HUES48 (cell line): ENCODE data around the gene NADK.

Source experiments
- H3K27ac ChIP-seq: one replicate; pipeline ENCODE4 v1.7.0; 2013; ENCODE audit warnings: low read depth, low read length, inconsistent platforms
- H3K27me3 ChIP-seq: 2 replicates; pipeline ENCODE4 v1.6.1; 2013; ENCODE audit warnings: mild to moderate bottlenecking, low read length; ENCODE audit not compliant: control insufficient read depth, insufficient read depth
- H3K36me3 ChIP-seq: 2 replicates; pipeline ENCODE4 v1.6.1; 2013; ENCODE audit warnings: low read length; ENCODE audit not compliant: control insufficient read depth, insufficient read depth
- H3K4me1 ChIP-seq: 2 replicates; pipeline ENCODE4 v1.6.1; 2013; ENCODE audit warnings: mild to moderate bottlenecking, low read length; ENCODE audit not compliant: control insufficient read depth, insufficient read depth
- H3K4me3 ChIP-seq: 2 replicates; pipeline ENCODE4 v1.5.1; 2013; ENCODE audit warnings: mild to moderate bottlenecking, low read depth, low read length
- H3K9ac ChIP-seq: 2 replicates; pipeline ENCODE4 v1.6.1; 2013; ENCODE audit warnings: mild to moderate bottlenecking, low read depth, low read length, moderate library complexity
- H3K9me3 ChIP-seq: 2 replicates; pipeline ENCODE4 v1.6.1; 2013; ENCODE audit warnings: low read length; ENCODE audit not compliant: control insufficient read depth, insufficient read depth

NADK gene, protein sequence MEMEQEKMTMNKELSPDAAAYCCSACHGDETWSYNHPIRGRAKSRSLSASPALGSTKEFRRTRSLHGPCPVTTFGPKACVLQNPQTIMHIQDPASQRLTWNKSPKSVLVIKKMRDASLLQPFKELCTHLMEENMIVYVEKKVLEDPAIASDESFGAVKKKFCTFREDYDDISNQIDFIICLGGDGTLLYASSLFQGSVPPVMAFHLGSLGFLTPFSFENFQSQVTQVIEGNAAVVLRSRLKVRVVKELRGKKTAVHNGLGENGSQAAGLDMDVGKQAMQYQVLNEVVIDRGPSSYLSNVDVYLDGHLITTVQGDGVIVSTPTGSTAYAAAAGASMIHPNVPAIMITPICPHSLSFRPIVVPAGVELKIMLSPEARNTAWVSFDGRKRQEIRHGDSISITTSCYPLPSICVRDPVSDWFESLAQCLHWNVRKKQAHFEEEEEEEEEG

DNA sequence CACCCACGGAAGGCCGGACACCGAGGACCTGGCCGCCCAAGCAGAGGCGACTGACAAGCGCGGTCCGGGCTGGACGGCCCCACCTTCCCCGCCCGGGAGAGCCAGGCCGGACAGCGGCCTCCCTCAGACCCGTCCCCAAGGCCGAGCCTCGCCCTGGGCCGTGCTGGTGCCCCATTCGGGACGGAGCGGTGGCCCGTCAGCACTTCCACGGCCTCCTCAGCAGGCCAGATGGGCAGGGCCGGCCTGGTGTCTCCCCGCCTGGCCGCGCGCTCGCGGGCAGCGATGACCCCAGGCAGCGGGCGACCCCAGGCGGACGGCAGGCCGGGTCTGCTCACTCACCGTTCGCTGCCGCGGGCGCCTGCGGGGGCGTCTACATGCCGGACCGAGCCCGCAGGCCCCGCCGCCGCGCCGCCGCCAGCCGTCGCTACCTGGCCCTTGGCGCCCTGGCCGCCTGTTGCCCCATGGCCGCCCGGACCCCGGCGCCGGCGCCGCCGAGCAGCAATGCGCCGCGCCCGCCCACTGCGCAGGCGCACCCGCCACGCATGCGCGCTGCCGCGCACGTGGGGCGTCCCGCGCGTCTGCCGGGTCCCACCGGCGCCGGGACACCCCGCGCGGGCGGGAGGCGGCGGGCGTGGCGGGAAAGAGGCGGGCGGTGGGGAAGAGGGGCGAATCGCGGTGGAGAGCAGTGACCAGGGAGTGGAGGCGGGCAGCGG lies at the start of gene NADK:
NADK (minus strand) TSS at position 521 of the 713 bp plus-strand sequence. CDS start 13,064 bp downstream, outside the sequence.
- Histone ChIP-seq H3K27me3 (no peaks in the 10 kb centered on the region), H3K4me3 (peak within 1 kb of the TSS; percentile 92), H3K36me3 (peaks cover 6% of the 10 kb centered on the region; the same call in 1 of the 2 replicates), H3K9me3 (no peaks in the 10 kb centered on the region), H3K4me1 (peaks cover 40% of the 10 kb centered on the region), H3K9ac (peak within 1 kb of the TSS; percentile 74), H3K27ac (peak within 1 kb of the TSS; percentile 90)

DNA sequence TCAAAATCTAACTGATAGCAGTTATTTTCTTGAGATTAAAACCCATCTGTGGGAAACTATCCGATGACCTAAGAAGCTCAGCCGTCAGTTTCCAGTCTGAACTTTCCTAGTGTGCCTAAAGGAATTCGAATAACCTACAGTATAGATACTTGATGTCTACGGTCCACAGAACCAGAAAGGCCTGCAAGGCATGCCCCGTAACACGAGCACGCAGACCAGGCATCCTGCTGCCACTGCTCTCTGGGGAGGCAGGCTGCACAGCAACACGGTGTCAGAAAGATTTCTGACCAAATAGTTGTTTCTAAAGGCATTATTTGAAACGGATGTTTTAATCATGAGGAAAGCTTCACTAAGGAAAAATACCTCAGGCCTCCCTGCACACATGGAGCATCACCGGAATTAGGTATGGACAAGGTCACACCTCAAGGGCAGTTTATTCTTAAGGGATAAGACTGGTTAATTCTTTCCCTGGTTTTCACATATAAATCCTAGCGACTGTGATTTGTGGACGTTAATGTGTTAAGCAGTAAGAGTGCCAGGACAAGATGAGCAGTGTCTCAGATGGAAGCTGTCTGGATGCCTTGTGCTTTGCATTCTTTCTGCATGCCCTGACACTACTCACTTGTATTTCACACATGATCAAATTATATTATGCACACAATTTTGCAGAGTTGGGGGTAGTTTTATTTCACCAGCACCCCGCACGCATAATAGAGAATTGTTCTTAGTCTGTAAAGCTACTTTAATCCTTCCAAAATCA lies 49.0 kb upstream of the NADK start:
- Histone ChIP-seq H3K27me3 (no peaks in the 10 kb centered on the region), H3K9ac (no peak overlapping the region), H3K27ac (peak overlapping the region; percentile 66), H3K36me3 (peaks cover 38% of the 10 kb centered on the region), H3K4me3 (no peak overlapping the region), H3K4me1 (peaks cover 3% of the 10 kb centered on the region; the same call in 1 of the 2 replicates), H3K9me3 (no peaks in the 10 kb centered on the region)

DNA sequence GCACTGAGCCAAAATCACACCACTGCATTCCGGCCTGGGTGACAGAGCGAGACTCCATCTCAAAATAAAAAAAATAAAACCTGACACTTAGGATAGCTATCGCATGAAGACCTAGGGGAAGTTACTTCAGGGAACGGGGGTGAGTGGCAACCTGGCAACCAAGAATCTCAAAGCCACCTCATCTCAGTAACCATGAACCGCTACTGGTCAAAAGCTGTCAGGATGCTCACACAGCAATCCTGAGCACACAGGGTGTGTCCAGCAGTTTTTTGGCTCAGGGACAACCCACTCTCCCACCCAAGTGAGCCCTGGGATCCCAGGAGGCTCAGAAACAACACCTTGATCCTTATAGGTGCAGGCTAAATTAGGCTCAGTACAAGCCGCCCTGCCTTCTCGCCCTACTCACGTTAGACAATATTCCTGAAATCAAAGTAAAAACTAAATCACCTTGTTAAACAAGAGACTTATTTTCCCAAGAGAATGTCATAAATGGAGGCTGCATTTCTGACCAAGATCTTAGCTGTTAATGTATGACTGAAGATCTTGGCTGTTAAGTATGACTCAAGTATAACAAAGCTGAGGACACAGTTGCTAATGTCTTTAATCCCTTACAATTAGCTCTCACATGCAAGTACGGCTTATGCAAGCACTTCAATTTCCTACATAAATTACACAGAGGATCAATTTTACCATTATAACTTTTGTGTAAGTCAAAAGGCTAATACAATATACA lies 48.3 kb upstream of the NADK start:
- H3K9me3 ChIP-seq = no peaks in the 10 kb centered on the region
- peak overlapping the region; percentile 66 for H3K27ac ChIP-seq
- no peaks in the 10 kb centered on the region for H3K27me3 ChIP-seq
- no peak overlapping the region for H3K9ac ChIP-seq
- H3K4me3 ChIP-seq = no peak overlapping the region
- H3K4me1 ChIP-seq = peaks cover 3% of the 10 kb centered on the region; the same call in 1 of the 2 replicates
- peaks cover 44% of the 10 kb centered on the region for H3K36me3 ChIP-seq

DNA sequence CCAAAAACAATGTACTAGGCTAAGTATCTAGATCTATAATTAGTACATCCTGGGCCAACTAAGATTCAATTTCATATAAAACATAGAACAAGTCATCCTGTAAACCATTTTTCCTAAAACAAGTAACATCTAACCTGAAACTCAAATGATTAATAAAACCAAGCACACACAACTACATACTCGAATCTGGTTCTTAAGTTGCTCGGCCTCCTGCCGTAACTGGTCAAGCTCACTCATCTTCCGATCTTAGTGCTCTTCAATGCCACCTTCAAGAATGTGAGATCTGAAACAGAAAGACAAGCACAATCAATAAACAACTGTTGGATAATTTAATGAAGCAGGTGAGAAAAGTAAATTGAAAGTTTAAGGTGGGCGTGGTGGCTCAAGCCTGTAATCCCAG lies 46.9 kb upstream of the NADK start:
- Histone ChIP-seq H3K9me3 (no peaks in the 10 kb centered on the region), H3K27ac (no peak overlapping the region), H3K4me3 (no peak overlapping the region), H3K4me1 (peaks cover 3% of the 10 kb centered on the region; the same call in 1 of the 2 replicates), H3K36me3 (peaks cover 52% of the 10 kb centered on the region), H3K9ac (no peak overlapping the region), H3K27me3 (no peaks in the 10 kb centered on the region)

DNA sequence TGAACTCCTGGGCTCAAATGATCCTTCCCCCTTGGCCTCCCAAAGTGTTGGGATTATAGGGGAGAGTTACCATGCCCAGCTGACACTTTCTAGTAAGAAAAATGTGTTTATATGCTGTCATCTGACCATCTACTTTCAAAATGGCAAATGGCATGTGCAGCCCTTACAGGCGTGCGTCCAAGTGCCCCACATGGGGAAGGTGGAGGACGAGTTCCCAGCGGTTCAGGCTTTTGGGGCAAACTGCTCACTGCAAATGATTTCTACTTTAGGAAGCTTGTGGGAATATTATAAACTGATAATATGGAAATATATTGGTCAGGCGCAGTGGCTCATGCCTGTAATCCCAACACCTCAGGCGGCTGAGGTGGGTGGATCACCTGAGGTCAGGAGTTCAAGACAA lies 41.5 kb upstream of the NADK start:
- Histone ChIP-seq H3K27me3 (no peaks in the 10 kb centered on the region), H3K4me1 (no peaks in the 10 kb centered on the region), H3K36me3 (peaks cover 67% of the 10 kb centered on the region), H3K9me3 (no peaks in the 10 kb centered on the region), H3K9ac (no peak overlapping the region), H3K4me3 (no peak overlapping the region), H3K27ac (no peak overlapping the region)

DNA sequence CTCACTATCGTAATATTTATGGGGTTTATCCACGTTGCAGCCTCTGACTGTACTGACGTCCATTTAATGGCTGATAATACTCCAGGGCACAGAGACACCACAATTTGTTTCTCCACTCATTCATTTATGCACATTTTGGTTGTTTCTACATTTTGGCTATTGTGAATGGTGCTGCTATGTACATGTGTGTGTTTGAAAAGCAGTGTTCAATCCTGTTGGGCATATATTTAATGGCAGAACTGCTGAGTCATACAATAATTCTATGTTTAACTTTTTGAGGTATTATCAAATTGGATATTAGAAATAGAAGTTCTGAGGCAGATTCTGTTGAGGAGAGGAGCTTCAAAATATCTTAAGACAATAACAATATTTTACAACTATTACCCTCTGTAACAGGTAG lies 39.0 kb upstream of the NADK start:
- H3K27ac ChIP-seq = no peak overlapping the region
- H3K36me3 ChIP-seq = peaks cover 67% of the 10 kb centered on the region
- H3K4me1 ChIP-seq = no peaks in the 10 kb centered on the region
- no peak overlapping the region for H3K4me3 ChIP-seq
- no peaks in the 10 kb centered on the region for H3K9me3 ChIP-seq
- H3K27me3 ChIP-seq = no peaks in the 10 kb centered on the region
- H3K9ac ChIP-seq = no peak overlapping the region

DNA sequence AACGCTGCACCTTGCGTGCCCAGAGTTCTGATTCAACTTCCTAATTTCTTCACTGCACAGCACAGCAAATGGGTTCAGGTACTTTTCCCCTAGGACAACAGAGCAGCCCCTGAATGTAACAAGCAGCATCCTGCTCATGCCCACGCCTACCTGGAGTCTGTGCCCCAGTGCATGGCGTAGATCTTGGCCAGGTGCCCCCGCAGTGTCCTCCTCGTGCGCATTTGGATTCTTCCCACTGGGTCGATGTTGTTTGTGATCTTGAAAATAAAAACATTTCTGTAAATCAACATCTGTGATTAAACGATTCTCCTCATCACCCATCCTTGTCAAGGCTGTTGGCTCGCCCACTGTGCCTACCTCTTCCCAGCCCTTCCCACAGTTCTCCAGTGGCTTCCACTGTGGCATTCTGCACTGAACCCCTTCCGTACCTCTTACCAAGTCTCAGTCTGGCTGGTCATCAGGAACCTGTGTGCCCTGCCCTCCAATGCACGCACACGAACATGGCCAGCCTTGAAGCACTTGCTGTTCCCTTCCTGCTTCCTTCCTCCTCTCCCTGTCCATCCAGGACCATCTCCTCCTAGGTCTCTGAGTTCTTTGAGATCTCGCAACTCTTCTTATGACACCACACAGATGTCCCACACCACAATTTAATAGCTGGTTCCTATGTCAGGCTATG lies 37.5 kb upstream of the NADK start:
- H3K36me3 ChIP-seq = peaks cover 61% of the 10 kb centered on the region

DNA sequence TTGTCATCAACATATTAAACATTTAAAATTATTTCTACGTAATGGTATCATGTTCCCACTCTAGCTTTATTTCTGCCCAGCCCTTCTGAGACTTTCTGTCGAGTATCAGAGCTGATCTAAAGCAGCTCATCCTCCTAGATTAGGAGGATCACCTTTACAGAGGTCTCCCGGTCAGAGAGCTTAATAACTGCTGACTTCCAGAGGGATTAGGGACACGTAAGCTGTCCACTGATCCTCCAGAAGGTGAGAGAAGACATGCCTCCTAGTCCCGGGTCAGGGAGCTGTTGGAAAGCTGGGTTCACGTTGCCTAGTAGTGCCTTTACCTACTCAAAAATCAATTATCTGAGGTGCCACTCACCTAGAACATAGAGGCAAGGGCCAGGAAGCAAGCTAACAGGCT lies 31.2 kb upstream of the NADK start:
- H3K27ac ChIP-seq = no peak overlapping the region
- H3K9me3 ChIP-seq = no peaks in the 10 kb centered on the region
- H3K27me3 ChIP-seq = no peaks in the 10 kb centered on the region
- no peaks in the 10 kb centered on the region for H3K4me1 ChIP-seq
- no peak overlapping the region for H3K4me3 ChIP-seq
- H3K9ac ChIP-seq = no peak overlapping the region
- peaks cover 67% of the 10 kb centered on the region for H3K36me3 ChIP-seq

More for the DNA sequence above, 37.5 kb upstream of the NADK start:
- Histone ChIP-seq H3K27ac (no peak overlapping the region), H3K9me3 (no peaks in the 10 kb centered on the region), H3K9ac (no peak overlapping the region), H3K4me1 (no peaks in the 10 kb centered on the region), H3K27me3 (no peaks in the 10 kb centered on the region), H3K4me3 (no peak overlapping the region)

DNA sequence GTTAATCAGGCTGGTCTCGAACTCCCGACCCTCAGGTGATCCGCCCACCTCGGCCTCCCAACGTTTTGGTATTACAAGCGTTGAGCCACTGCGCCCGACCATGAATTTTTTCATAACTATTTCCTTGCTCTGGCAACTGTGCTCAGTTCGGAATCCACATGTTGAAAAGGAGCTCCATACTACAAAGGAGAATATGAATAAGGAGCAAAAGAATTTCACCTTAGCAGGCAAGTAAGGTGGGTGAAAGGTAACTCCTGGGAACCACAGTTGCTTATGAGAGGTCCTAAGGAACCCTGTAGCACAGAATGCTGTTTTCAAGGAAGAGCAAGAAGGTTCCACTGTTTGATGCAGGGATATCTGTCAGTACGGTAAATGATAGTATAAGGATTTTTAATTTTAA lies 29.9 kb upstream of the NADK start:
- Histone ChIP-seq H3K4me1 (no peaks in the 10 kb centered on the region), H3K4me3 (no peak overlapping the region), H3K27me3 (no peaks in the 10 kb centered on the region), H3K9me3 (no peaks in the 10 kb centered on the region), H3K9ac (no peak overlapping the region), H3K27ac (no peak overlapping the region), H3K36me3 (peaks cover 64% of the 10 kb centered on the region)

DNA sequence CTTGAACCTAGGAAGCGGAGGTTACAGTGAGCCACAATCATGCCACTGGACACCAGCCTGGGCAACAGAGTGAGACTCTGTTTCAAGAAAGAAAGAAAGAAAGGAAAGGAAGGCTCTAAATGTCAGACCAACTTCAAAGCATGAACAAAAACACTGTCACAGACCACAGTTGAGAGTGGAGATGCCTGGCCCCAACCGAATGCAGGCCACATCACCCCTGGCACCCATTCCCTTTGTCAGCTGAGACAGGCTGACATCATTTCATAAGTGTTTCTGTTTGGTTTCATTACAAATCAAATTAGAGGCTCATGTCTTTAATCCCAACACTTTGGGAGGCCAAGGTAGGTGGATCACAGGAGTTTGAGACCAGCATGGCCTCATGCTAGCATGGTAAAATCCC lies 28.6 kb upstream of the NADK start:
- H3K4me1 ChIP-seq = no peaks in the 10 kb centered on the region
- no peak overlapping the region for H3K4me3 ChIP-seq
- H3K9me3 ChIP-seq = no peaks in the 10 kb centered on the region
- H3K27ac ChIP-seq = no peak overlapping the region
- peaks cover 67% of the 10 kb centered on the region for H3K36me3 ChIP-seq
- no peak overlapping the region for H3K9ac ChIP-seq
- no peaks in the 10 kb centered on the region for H3K27me3 ChIP-seq
